ENCODE data around the gene STAC3. TPM values are rescaled to one million over a fixed set of nuclear protein-coding genes. Genes with fewer than 3 reads are reported as not detected.
A peak's percentile ranks its signal among the peaks of the same experiment; 100 is the strongest.

STAC3 gene
- total and polyA plus RNA-seq, 2 donors (not counting 1 experiment from before 2014, with no cell fraction given), result 0.33 TPM

GRCh38 chr12:57244312-57244696 lies 6.7 kb downstream of the STAC3 start:
- no peak overlapping the region for H3K4me3 ChIP-seq (replicated peaks in 1 of 4; ENCODE audit: control extremely low read depth in 1 of 4, insufficient read depth in 1 of 4, low read depth in 3 of 4, low read length in 4 of 4)
- H3K27me3 ChIP-seq (ENCODE audit: control insufficient read depth, insufficient read depth, low read length), result peaks cover 16% of the 10 kb centered on the region
- no peak overlapping the region for H3K9ac ChIP-seq (ENCODE audit: insufficient read depth, low read length)
- no peak for DNase-seq (ENCODE audit: low read depth in 2 of 2)
- H3K9me3 ChIP-seq (ENCODE audit: control insufficient read depth, insufficient read depth, low read depth, low read length), result no peaks in the 10 kb centered on the region
- no peak overlapping the region for H3K27ac ChIP-seq (ENCODE audit: insufficient read depth, low read length)
- no peaks in the 10 kb centered on the region for H3K36me3 ChIP-seq (ENCODE audit: control insufficient read depth, insufficient read depth, low read length)
- H2AFZ ChIP-seq (ENCODE audit: low read length), result no peak overlapping the region
- TF ChIP-seq CTCF (conservative IDR thresholded peaks at IDR 0.05 in 1 of 2, IDR thresholded peaks at IDR 0.05 in 1 of 2; ENCODE audit: low read depth in 1 of 2, low read length in 2 of 2) (no peak), EZH2 (IDR thresholded peaks at IDR 0.05; ENCODE audit: low read length, missing control alignments) (no peak)
- H4K20me1 ChIP-seq (ENCODE audit: control insufficient read depth, extremely low read depth, insufficient read depth, low read length), result no peaks in the 10 kb centered on the region
- H3K4me1 ChIP-seq (ENCODE audit: control insufficient read depth, extremely low read depth, insufficient read depth, low read length), result peaks cover 20% of the 10 kb centered on the region
- H3K4me2 ChIP-seq (ENCODE audit: extremely low read depth, insufficient read depth, low read length), result no peak overlapping the region
- no peaks in the 10 kb centered on the region for H3K79me2 ChIP-seq (ENCODE audit: control insufficient read depth, insufficient read depth, low read length)

- TF ChIP-seq CTCF (conservative IDR thresholded peaks at IDR 0.05 in 1 of 2, IDR thresholded peaks at IDR 0.05 in 1 of 2; ENCODE audit: low read depth in 1 of 2, low read length in 2 of 2) (peak; percentile 52 to 74), EZH2 (IDR thresholded peaks at IDR 0.05; ENCODE audit: low read length, missing control alignments) (no peak)
- no peak overlapping the region for H3K9ac ChIP-seq (ENCODE audit: insufficient read depth, low read length)
- H3K4me2 ChIP-seq (ENCODE audit: extremely low read depth, insufficient read depth, low read length), result peak overlapping the region; percentile 92
- H2AFZ ChIP-seq (ENCODE audit: low read length), result no peak overlapping the region
- peak; percentile 39 to 73 for DNase-seq (ENCODE audit: low read depth in 2 of 2)
- H3K36me3 ChIP-seq (ENCODE audit: control insufficient read depth, insufficient read depth, low read length), result no peaks in the 10 kb centered on the region
- H4K20me1 ChIP-seq (ENCODE audit: control insufficient read depth, extremely low read depth, insufficient read depth, low read length), result no peaks in the 10 kb centered on the region
- no peaks in the 10 kb centered on the region for H3K9me3 ChIP-seq (ENCODE audit: control insufficient read depth, insufficient read depth, low read depth, low read length)
- peaks cover 21% of the 10 kb centered on the region for H3K4me1 ChIP-seq (ENCODE audit: control insufficient read depth, extremely low read depth, insufficient read depth, low read length)
- H3K27me3 ChIP-seq (ENCODE audit: control insufficient read depth, insufficient read depth, low read length), result peaks cover 16% of the 10 kb centered on the region
- no peak overlapping the region for H3K27ac ChIP-seq (ENCODE audit: insufficient read depth, low read length)
- peak overlapping the region in 3 of 4 experiments; percentile 9 to 50 (median 33) for H3K4me3 ChIP-seq (replicated peaks in 1 of 4; ENCODE audit: control extremely low read depth in 1 of 4, insufficient read depth in 1 of 4, low read depth in 3 of 4, low read length in 4 of 4)
- no peaks in the 10 kb centered on the region for H3K79me2 ChIP-seq (ENCODE audit: control insufficient read depth, insufficient read depth, low read length)
These were observed 7.3 kb downstream of the STAC3 start for GRCh38 chr12:57243521-57244311.

GRCh38 chr12:57242691-57243454 lies 8.1 kb downstream of the STAC3 start:
- no peaks in the 10 kb centered on the region for H3K36me3 ChIP-seq (ENCODE audit: control insufficient read depth, insufficient read depth, low read length)
- peak overlapping the region in 3 of 4 experiments; percentile 9 to 50 (median 33) for H3K4me3 ChIP-seq (replicated peaks in 1 of 4; ENCODE audit: control extremely low read depth in 1 of 4, insufficient read depth in 1 of 4, low read depth in 3 of 4, low read length in 4 of 4)
- peak overlapping the region; percentile 92 for H3K4me2 ChIP-seq (ENCODE audit: extremely low read depth, insufficient read depth, low read length)
- H3K9me3 ChIP-seq (ENCODE audit: control insufficient read depth, insufficient read depth, low read depth, low read length), result no peaks in the 10 kb centered on the region
- no peaks in the 10 kb centered on the region for H3K79me2 ChIP-seq (ENCODE audit: control insufficient read depth, insufficient read depth, low read length)
- H3K27ac ChIP-seq (ENCODE audit: insufficient read depth, low read length), result no peak overlapping the region
- peak; percentile 32 to 43 for DNase-seq (ENCODE audit: low read depth in 2 of 2)
- H2AFZ ChIP-seq (ENCODE audit: low read length), result no peak overlapping the region
- peaks cover 25% of the 10 kb centered on the region for H3K4me1 ChIP-seq (ENCODE audit: control insufficient read depth, extremely low read depth, insufficient read depth, low read length)
- no peak overlapping the region for H3K9ac ChIP-seq (ENCODE audit: insufficient read depth, low read length)
- H4K20me1 ChIP-seq (ENCODE audit: control insufficient read depth, extremely low read depth, insufficient read depth, low read length), result no peaks in the 10 kb centered on the region
- peaks cover 16% of the 10 kb centered on the region for H3K27me3 ChIP-seq (ENCODE audit: control insufficient read depth, insufficient read depth, low read length)
- TF ChIP-seq CTCF (conservative IDR thresholded peaks at IDR 0.05 in 1 of 2, IDR thresholded peaks at IDR 0.05 in 1 of 2; ENCODE audit: low read depth in 1 of 2, low read length in 2 of 2) (peak; percentile 55 to 60), EZH2 (IDR thresholded peaks at IDR 0.05; ENCODE audit: low read length, missing control alignments) (no peak)
